GM18861 (cell line): Measurements from ENCODE around the gene ZCCHC3.

ENCODE experiments used
- ATAC-seq: cut with Tn5 transposase; IDR thresholded peaks from one replicate; pipeline ENCODE4 v1.9.1; 2021; ENCODE audit not compliant: unreplicated experiment

ZCCHC3 gene

GRCh38 chr20:341682-342081 is 44.3 kb downstream of the ZCCHC3 start:
- no peak for ATAC-seq

GRCh38 chr20:343107-343506 is 45.7 kb downstream of the ZCCHC3 start:
- no peak for ATAC-seq

GRCh38 chr20:346033-346639 is 48.8 kb downstream of the ZCCHC3 start:
- ATAC-seq: no peak

- ATAC-seq: no peak
These were observed 49.4 kb downstream of the ZCCHC3 start, which contains the start of gene NRSN2 for GRCh38 chr20:346640-347316. Gene NRSN2 (plus strand): TSS chr20:347111. CDS start chr20:349644, 2,533 bp downstream.

GRCh38 chr20:347317-347639 is 49.9 kb downstream of the ZCCHC3 start:
- peak; percentile 10 for ATAC-seq

- peak; percentile 60 for ATAC-seq
These were observed 50.5 kb downstream of the ZCCHC3 start for GRCh38 chr20:347640-348484.

- no peak for ATAC-seq
These were observed 51.8 kb downstream of the ZCCHC3 start for GRCh38 chr20:348972-349841.
